ENCODE measurements around the gene TNRC18. TPM values are rescaled to one million over a fixed set of nuclear protein-coding genes. Genes with fewer than 3 reads are reported as not detected.
A peak's percentile ranks its signal among the peaks of the same experiment; 100 is the strongest.

The TNRC18 gene
- total RNA-seq, 4 donors from 2014 or later = 17.9 to 75.5 (median 48.4) TPM

GRCh38 chr7:5435291-5436002, 11.8 kb upstream of the TNRC18 start:
- intact Hi-C loops (cut with DNase I) = no loop called here
- Histone ChIP-seq H3K9me3 (peaks cover 0 to 15% (median 0%) of the 10 kb centered on the region in 3 donors), H3K36me3 (peaks cover 0 to 15% (median 0%) of the 10 kb centered on the region in 3 donors), H3K4me1 (peaks cover 4 to 38% (median 15%) of the 10 kb centered on the region in 3 donors), H3K27me3 (no peaks in the 10 kb centered on the region), H3K4me3 (no peak overlapping the region), H3K27ac (no peak overlapping the region)
- 82 to 83% methylated on average over 9 of the region's 12 CpGs for WGBS, 2 donors
- no peak for DNase-seq
- TF ChIP-seq CTCF (IDR thresholded peaks at IDR 0.05) (no peak), POLR2A (IDR thresholded peaks at IDR 0.05) (no peak)

GRCh38 chr7:5433181-5433580, 9.5 kb upstream of the TNRC18 start:
- H3K27ac ChIP-seq = no peak overlapping the region
- H3K4me1 ChIP-seq = peaks cover 10 to 41% (median 25%) of the 10 kb centered on the region in 3 donors
- no peak overlapping the region for H3K4me3 ChIP-seq
- intact Hi-C loops (cut with DNase I) = no loop called here
- 63 to 81% methylated on average over 1 to 2 of the region's 3 CpGs for WGBS, 2 donors
- no peak for DNase-seq
- H3K27me3 ChIP-seq = no peaks in the 10 kb centered on the region
- H3K36me3 ChIP-seq = peaks cover 0 to 15% (median 0%) of the 10 kb centered on the region in 3 donors
- TF ChIP-seq POLR2A (IDR thresholded peaks at IDR 0.05) (no peak), CTCF (IDR thresholded peaks at IDR 0.05) (no peak)
- H3K9me3 ChIP-seq = peaks cover 0 to 15% (median 0%) of the 10 kb centered on the region in 3 donors

GRCh38 chr7:5432691-5433090, 9.1 kb upstream of the TNRC18 start:
- Histone ChIP-seq H3K27ac (no peak overlapping the region), H3K4me3 (no peak overlapping the region), H3K27me3 (no peaks in the 10 kb centered on the region), H3K4me1 (peaks cover 10 to 41% (median 20%) of the 10 kb centered on the region in 3 donors), H3K9me3 (peaks cover 0 to 14% (median 0%) of the 10 kb centered on the region in 3 donors), H3K36me3 (peaks cover 0 to 15% (median 0%) of the 10 kb centered on the region in 3 donors)
- intact Hi-C loops (cut with DNase I) = no loop called here
- WGBS, 2 donors = 59 to 76% methylated on average over 2 to 3 of the region's 3 CpGs
- TF ChIP-seq POLR2A (IDR thresholded peaks at IDR 0.05) = no peak
- no peak for TF ChIP-seq CTCF (IDR thresholded peaks at IDR 0.05)
- no peak for DNase-seq

GRCh38 chr7:5431560-5432015, 8.0 kb upstream of the TNRC18 start:
- no peak for DNase-seq
- TF ChIP-seq CTCF (IDR thresholded peaks at IDR 0.05) (no peak), POLR2A (IDR thresholded peaks at IDR 0.05) (no peak)
- Histone ChIP-seq H3K36me3 (peaks cover 0 to 15% (median 0%) of the 10 kb centered on the region in 3 donors), H3K4me3 (no peak overlapping the region), H3K9me3 (peaks cover 0 to 3% (median 0%) of the 10 kb centered on the region in 3 donors), H3K27me3 (peaks cover 0 to 3% (median 0%) of the 10 kb centered on the region in 4 donors), H3K4me1 (peaks cover 10 to 46% (median 20%) of the 10 kb centered on the region in 3 donors), H3K27ac (peak overlapping the region in 1 of 4 donors; percentile 100)
- WGBS, 2 donors = 45 to 48% methylated on average over 3 to 4 of the region's 4 CpGs
- intact Hi-C loops (cut with DNase I) = no loop called here

- intact Hi-C loops (cut with DNase I) = no loop called here
- TF ChIP-seq CTCF (IDR thresholded peaks at IDR 0.05) (no peak), POLR2A (IDR thresholded peaks at IDR 0.05) (no peak)
- DNase-seq = no peak
- Histone ChIP-seq H3K9me3 (no peaks in the 10 kb centered on the region), H3K27me3 (peaks cover 0 to 6% (median 0%) of the 10 kb centered on the region in 4 donors), H3K4me3 (peak overlapping the region in 1 of 4 donors; percentile 97), H3K4me1 (peaks cover 10 to 46% (median 20%) of the 10 kb centered on the region in 3 donors), H3K27ac (peak overlapping the region; percentile 97 to 100 (median 100)), H3K36me3 (peaks cover 0 to 15% (median 0%) of the 10 kb centered on the region in 3 donors)
- 48 to 64% methylated on average over 3 to 5 of the region's 5 CpGs for WGBS, 2 donors
These were observed 6.9 kb upstream of the TNRC18 start for GRCh38 chr7:5430612-5430947.

All from esophagus squamous epithelium (tissue), 5 donors.